HG03108 (cell line): ENCODE data around the gene DDX10.
"Not testable (repeated sequence)": the region's sequence is repeated elsewhere in the genome, so short reads cannot be mapped to it uniquely, and the experiment has no call there.

Source experiments
- ATAC-seq: cut with Tn5 transposase; IDR thresholded peaks from one replicate; pipeline ENCODE4 v1.9.1; 2021; ENCODE audit warnings: moderate library complexity; ENCODE audit not compliant: unreplicated experiment

DDX10 gene

DNA sequence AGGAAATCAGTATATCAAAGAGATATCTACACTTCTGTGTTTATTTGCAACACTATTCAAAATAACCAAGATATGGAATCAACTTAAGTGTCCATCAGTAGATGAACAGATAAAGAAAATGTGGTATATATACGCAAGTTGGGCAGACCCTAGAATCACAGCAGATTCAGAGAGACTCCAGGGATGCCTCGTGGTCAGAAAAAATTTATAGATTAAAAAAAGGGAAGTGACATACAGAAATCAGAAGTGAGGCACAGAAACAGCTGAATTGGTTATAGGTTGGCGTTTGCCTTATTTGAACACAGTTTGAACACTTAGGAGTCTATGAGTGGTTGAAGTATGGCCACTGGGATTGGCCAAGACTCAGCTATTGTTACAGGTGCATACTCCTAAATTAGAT is 10.8 kb upstream of the DDX10 start:
- ATAC-seq: not testable (repeated sequence)

DNA sequence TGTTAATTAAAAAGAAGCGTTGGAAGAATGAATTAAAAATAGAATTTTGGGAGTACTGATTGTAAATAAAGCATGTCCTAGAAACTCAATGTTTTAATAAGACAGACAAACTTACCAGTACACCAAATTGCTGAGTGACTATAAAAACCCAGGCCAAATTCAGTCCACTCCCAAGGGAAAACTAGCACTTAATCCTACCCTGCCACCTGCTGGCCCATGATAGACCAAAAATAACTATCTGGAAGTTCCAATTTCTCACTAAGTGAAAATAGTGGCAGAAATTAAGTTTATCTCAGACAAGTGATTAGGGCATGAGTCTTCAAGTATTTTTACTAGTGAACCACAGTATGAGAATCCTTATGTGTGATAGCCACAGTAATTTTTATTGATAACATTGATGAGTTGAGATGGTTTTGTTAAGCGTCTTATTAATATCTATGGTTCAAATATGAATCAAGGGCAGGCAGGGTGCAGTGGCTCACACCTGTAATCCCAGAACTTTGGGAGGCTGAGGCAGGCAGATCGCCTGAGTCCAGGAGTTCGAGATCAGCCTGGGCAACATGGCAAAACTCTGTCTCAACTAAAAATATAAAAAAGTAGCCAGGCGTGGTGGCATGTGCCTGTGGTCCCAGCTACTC is 9.8 kb upstream of the DDX10 start:
- no peak for ATAC-seq

DNA sequence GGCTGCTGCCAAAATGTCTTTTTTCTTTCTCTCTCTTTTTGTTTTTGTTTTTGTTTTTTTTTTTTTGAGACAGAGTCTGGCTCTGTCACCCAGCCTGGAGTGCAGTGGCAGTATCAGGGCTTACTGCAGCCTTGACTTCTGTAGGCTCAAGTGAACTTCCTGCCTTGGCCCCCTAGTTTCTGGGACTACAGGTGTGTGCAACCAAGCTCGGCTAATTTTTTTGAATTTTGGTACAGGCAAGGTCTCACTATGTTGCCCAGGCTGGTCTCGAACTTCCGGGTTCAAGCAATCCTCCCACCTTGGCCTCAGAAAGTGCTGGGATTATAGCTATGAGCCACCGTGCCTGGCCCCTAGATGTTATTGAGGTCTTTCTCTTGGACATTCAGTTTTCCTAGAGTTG is 2.2 kb upstream of the DDX10 start:
- peak; percentile 35 for ATAC-seq

DNA sequence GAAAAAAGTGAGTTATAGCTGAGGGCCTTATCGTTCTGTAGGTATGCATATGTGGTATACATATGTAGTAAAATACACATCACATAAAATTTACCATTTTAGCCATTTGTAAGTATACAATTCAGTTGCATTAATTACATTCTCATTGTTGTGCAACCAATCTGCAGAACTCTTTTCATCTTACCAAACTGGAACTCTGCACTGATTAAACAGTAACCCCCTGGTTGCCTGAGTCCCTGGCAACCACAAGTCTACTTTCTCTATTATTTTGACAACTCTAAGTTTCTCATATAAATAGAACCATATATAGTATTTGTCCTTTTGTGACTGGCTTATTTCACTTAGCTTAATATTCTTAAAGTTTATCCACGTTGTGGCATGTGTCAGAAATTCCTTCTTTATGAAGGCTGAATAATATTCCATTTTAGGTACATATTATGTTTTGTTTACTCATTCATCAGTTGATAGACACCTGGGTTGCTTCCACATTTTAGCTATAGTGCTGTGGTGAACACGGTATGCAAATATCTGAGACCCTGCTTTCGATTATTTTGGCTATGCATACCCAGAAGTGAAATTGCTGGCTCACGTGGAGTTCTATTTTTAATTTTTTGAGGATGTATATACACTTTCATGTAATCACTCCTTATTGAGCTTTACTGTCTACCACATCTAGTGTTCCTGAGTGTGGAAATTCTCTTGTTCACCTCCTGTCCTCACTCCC is 1.6 kb upstream of the DDX10 start:
- peak; percentile 46 for ATAC-seq

DNA sequence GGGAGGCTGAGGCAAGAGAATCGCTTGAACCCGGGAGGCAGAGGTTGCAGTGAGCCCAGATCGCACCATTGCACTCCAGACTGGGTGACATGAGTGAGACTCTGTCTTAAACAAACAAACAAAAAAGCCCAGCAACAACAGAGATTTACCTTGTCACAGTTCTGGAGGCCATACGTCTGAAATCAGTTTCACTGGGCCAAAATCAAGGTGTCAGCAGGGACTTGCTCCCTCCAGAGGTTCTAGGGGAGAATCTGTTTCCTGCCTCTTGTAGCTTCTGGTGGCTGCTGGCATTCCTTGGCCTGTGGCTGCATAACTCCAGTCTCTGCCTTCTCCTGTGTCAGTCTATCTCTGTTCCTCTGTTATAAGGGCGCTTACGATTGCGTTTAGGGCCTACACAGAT is 1.5 kb downstream of the DDX10 start:
- ATAC-seq: no peak

DNA sequence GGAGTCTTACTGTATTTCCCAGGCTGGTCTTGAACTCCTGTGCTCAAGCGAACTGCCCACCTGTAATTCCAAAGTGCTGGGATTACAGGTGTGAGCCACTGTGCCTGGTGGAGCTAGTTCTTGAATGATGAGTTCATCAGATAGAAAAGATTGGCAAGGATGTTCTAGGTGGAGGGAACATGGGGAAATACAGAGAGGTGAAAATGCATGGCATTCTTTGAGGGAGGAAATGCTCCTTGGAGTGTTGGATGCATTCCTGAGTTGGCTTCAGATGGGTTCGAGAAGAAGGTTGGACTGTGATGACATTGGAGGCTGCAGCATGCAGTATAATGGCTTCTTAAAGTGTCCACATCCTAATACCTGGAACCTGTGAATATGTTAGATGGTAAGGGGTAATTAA is 4.4 kb downstream of the DDX10 start:
- ATAC-seq: no peak

DNA sequence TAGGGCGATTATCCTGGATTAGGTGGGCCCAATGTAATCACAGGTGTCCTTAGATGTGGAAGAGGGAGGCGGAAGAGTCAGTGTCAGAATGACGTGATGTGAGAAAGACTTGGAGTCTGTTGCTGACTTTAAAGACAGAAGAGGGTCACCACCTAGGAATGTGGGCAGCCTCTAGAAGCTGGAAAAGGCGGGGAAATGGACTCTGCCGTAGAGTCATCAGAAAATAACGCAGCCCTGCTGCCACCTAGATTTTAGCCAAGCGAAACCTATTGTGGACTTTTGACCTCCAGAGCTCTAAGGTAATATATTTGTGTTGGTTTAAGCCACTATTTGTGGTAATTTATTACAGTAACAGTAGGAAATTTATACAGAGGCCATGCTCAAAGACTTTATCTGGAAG is 4.8 kb downstream of the DDX10 start:
- no peak for ATAC-seq

DNA sequence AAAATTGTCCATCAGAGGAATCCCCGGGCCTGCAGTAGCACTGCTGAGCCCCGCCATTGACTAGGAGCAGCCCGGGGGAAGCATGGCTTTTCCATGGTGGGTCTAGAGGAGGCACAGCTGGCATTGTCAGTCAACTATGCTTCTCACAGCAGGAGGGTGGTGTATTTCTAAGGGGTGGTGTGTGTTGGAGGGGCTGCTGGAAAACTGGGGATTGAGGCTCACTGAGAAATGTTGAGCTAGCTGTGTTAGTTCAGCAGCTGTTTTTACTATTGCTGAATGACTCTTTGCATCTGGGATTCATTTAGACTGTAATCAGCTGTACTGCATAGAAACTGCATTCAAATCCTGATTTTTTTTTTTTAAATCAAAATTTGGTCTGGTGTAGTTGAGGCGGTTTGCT is 5.6 kb downstream of the DDX10 start:
- no peak for ATAC-seq

DNA sequence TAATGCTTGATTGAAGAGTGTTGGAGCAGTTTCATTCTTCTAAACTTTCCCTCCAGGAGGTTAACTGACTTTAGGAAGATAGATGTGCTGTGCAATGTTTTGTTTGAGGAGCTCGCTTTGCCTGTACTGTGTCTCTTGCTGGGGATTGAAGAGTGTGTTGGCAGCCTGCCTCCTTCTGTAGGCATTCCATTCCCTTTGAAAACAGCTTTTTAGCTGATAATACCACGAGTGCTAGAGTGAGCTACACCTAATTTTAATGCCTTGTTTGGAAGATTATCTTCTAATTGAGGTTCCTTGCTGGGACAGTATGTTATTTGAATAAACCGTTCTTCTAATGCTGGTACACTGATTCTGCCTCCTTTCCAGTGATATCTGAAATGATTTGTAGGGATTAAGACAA is 7.2 kb downstream of the DDX10 start:
- no peak for ATAC-seq

DNA sequence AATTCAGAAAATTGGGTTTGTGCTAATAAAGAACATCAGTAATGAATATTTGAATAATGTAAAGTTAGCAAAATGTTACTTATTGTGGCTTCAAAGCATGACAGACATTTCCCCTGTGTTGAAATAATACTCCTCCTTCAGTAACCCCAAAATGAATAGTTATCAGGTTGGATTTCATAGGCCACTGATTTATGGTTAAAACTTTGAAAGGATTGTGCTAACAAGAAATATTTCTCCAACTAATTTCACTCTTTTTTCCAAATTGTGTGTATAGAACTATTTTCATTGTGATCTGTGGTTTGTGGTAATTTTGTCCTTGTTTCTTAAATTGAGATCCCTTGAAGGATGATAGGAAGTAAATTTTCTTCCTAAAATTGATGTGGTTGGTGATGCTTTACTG is 7.9 kb downstream of the DDX10 start:
- ATAC-seq: no peak

DNA sequence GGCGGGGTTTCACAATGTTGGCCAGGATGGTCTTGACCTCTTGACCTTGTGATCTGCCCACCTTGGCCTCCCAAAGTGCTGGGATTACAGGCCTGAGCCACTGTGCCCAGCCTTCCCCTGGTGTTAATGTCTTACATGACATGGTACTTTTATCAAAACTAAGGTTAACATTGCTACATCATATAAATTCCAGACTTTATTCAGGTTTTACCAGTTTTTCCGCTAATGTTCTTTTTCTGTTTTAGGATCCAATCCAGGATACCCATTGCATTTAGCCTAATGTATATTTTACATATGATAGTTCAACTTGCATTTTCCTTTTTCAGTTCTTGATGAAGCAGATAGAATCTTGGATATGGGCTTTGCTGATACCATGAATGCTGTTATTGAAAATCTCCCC is 14.2 kb downstream of the DDX10 start:
- ATAC-seq: no peak

DNA sequence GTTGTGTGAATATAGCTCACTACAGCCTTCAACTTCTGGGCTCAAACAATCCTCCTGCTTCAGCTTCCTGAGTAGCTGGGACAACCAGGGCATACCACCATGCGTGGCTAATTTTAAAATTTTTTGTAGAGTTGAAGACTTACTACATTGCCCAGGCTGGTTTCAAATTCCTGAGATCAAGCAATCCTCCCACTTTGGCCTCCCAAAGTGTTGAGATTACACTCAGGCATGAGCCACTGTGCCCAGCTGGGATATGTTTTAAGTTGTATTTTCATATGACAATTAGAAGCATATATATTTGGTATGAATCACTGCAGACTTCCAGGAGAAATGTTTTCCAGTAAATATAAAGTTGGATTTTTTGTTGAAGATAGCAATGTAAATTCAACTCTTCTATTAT is 15.4 kb downstream of the DDX10 start:
- ATAC-seq: no peak

DNA sequence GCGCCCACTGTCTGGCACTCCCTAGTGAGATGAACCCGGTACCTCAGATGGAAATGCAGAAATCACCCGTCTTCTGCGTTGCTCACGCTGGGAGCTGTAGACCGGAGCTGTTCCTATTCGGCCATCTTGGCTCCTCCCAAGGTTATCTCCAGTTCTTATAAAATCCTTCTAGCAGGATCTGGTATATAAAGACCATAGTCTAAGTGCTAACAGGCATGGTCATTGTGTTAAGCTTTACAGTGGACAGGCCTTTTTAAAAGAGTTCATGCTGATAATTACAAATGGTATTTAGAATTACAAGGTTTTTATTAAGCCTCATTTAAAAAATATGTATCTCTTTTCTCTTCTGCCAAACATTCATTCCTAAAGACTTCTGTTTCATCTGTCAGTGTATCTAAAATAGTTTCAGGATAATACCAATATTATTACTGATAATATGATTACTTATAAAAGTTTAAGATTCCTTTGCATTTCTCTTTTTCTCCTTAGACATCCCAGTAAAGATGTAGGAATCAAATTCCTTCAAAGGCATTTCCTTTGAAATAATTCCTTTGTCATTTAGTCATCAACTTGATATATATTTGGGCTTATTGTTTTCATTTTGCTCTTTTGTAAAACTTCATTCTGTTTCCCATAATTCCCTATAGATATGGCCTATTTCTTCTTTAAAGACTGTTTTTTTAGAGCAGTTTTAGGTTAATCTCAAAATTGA is 20.7 kb downstream of the DDX10 start:
- ATAC-seq: no peak

DNA sequence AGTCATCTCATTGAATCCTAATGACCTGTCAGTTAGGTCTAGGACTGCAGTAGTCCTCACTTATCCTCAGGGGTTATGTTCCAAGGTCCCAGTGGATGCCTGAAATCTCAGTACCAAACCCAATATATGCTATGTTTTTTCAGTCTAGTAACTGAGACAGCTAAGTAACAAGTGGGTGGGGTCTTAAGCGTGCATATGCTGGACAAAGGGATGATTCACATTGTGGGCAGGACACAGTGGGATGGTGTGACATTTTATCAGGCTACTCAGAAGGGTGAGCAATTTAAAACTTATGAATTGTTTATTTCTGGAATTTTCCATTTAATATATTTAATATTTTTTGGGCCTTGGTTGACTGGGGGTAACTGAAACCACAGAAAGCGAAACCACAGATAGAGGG is 29.0 kb downstream of the DDX10 start:
- no peak for ATAC-seq

DNA sequence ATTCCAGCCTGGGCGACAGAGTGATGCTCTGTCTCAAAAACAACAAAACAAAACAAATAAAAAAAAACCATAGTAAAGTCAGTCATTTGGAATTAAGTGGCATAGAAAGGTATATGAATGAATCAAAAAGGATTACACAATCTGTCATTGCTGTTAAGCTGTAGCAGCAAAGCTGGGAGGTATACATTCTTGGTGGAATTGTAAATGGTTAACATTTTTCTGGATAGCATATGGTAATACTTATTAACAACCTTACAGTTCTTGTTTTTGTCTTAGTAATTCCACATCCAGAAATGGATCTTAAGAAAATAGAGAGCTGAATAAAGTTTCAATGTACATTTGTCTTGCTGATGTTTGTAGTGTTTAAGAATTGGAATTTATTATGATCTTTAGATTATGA is 30.0 kb downstream of the DDX10 start:
- no peak for ATAC-seq

DNA sequence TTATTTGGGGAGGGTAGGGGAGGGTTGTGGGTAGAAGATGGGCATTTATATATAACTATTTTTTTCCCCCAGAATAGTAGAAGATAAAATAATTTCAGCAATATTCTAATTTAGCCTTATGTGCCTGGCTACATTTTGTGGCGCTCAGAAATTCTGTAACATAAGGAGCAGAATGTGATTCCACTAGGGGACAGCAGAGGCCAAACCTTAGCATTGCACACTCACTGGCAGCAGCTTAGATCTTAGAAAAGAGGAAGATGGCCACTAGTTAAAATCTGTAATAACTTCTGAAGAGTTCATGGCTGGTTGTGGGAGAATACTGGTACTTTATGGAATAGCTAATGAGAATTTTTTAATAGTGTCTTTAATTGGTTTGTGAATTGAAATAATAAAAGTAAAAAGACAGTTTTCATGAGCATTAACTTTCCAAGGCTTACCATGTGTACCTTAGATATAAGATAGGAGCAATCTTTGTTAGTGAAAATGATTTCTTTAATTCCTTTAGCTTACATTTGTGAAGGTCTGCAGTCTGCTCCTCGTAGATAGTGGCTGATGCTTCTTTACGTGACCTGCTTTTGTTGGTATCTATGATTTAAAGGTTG is 33.1 kb downstream of the DDX10 start:
- ATAC-seq: peak; percentile 64

DNA sequence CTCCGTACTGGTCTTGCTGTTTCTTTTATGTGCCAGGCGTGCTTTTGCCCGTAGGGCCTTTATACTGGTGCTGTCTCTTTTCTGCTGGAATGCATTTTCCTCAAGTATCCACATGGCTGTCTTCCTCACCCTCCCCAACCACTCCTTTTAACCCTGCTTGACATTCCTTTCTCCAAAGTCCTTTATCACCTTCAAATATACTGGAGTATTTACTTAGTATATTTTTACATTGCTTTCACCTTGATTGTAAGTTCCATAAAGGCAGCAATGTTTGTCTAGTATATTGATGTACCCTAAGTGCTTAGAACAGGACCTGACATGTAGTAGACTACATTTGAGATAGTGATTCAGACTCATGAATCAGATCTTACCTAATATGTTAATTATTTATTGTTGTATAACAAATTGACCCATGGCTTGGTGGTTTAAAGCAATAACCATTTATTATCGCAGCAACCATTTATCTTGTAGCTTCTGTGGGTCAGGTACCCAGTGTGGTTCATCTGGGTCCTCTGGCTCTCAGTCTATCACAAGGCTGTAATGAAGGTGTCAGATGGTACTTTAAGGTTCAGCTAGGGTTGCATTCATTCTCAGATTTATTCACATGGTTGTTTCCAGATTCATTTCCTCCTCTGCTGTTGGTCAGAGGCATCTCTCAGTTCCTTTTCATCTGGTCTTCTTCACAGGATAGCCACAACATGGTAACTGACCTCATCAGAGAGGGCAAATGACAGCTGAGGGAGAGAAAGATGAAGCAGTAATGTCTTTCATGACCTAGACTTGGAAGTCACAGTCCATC is 34.2 kb downstream of the DDX10 start:
- peak; percentile 87 for ATAC-seq

DNA sequence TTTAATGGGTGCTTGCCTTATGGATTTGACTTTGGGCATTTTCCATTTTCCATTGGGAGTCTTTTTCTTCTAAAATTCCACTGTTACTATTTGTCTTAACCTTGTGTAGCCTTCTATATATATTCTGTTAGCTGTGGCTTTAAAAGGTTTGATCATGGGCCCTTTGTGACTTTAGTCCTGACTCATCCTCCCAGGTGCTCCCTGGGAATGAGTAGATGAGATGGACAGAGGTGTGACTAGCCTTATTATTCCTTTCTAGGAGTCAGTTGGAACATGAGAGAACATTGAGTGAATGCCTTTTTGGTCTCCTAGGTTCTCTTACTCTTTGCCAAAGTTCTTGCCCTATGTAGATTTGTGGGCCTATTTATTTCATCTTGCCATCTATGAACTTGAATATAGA is 39.0 kb downstream of the DDX10 start:
- ATAC-seq: no peak

DNA sequence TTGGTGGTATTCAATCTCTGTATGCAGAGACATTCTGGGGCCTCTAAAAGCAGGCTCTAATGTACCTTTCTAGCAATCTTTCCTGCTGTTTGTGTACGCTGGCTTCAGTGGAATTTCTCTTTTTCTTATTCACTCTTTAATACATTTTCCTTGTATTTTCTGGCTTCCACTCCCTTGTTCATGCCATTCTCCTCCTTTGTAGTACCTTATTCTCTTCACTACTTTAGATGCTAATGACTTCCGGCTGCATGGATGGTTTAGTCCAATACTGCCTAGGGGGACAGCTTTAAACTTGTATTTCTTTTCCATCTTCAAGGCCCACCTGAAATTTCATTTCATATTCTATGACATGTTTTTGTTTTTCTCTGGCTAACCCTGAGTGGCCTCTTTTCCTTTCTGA is 40.2 kb downstream of the DDX10 start:
- ATAC-seq: no peak

DNA sequence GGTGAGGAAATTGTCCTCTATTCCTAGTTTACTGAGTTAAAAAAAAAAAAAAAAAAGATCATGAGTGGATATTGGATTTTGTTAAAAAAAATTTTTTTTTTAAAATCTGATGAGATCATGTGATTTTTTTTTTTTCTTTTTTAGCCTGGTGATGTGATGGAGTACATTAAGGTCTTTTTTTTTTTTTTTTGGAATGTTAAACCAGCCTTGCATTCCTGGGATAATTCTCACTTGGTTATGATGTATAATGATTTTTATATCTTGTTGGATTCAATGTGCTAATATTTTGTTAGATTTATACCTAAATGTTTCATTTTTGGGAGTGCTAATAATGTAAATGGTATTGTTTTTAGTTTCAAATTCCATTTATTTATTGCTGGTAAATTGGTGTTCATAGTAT is 43.3 kb downstream of the DDX10 start:
- no peak for ATAC-seq

DNA sequence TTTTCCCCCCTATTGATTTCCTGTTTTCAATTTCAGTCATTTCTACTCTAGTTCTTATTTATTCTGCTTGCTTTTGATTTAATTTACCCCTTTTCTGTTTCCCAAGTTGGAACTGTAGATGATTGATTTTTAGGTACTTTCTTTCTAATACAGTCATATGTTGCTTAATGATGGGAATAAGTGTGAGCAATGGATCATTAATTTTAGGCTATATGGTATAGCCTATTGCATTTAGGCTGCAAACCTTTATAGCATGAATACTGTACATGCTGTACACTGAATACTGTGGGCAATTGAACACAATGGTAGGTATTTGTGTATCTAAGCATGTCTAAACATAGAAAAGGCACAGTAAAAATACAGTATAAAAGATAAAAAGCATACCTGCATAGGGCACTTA is 44.9 kb downstream of the DDX10 start:
- ATAC-seq: no peak
